AG09309 (cell line): Measurements from ENCODE around the gene SORCS3.
"Not testable (repeated sequence)": the region's sequence is repeated elsewhere in the genome, so short reads cannot be mapped to it uniquely, and the experiment has no call there.

Source experiments
- DNase-seq: peaks from one replicate; pipeline ENCODE4 v3.0.0-alpha.2; 2010; ENCODE audit warnings: low read depth
- H3K4me3 ChIP-seq: 2 replicates; pipeline ENCODE4 v1.5.1; 2011; ENCODE audit warnings: mild to moderate bottlenecking, low read depth, low read length, moderate library complexity; ENCODE audit not compliant: control insufficient read depth
- CTCF ChIP-seq: IDR thresholded peaks from 2 replicates; pipeline ENCODE4 v1.5.1; 2011; ENCODE audit warnings: mild to moderate bottlenecking, low read depth, low read length, inconsistent platforms; ENCODE audit not compliant: insufficient read depth, control insufficient read depth; ENCODE audit errors: missing control alignments

SORCS3 gene

GRCh38 chr10:104688251-104689042 is 47.4 kb downstream of the SORCS3 start:
- no peak overlapping the region for H3K4me3 ChIP-seq
- TF ChIP-seq CTCF, result no peak
- DNase-seq, result no peak

GRCh38 chr10:104689105-104689504 is 48.0 kb downstream of the SORCS3 start:
- DNase-seq, result no peak
- TF ChIP-seq CTCF, result no peak
- H3K4me3 ChIP-seq, result no peak overlapping the region

GRCh38 chr10:104689547-104689946 is 48.5 kb downstream of the SORCS3 start:
- TF ChIP-seq CTCF, result no peak
- DNase-seq, result no peak
- H3K4me3 ChIP-seq, result no peak overlapping the region

GRCh38 chr10:104690101-104690500 is 49.0 kb downstream of the SORCS3 start:
- DNase-seq, result no peak
- TF ChIP-seq CTCF, result no peak
- no peak overlapping the region for H3K4me3 ChIP-seq

- DNase-seq, result no peak
- no peak overlapping the region for H3K4me3 ChIP-seq
- TF ChIP-seq CTCF, result no peak
Measured at GRCh38 chr10:104690959-104691358, 49.9 kb downstream of the SORCS3 start.

GRCh38 chr10:104694074-104694473 is 53.0 kb downstream of the SORCS3 start:
- no peak for DNase-seq
- no peak overlapping the region for H3K4me3 ChIP-seq
- no peak for TF ChIP-seq CTCF

GRCh38 chr10:104703262-104703661 is 62.2 kb downstream of the SORCS3 start:
- not testable (repeated sequence) for DNase-seq, H3K4me3 ChIP-seq
